ENCODE measurements around the gene MYMX.
A peak's percentile ranks its signal among the peaks of the same experiment; 100 is the strongest.

MYMX gene

DNA sequence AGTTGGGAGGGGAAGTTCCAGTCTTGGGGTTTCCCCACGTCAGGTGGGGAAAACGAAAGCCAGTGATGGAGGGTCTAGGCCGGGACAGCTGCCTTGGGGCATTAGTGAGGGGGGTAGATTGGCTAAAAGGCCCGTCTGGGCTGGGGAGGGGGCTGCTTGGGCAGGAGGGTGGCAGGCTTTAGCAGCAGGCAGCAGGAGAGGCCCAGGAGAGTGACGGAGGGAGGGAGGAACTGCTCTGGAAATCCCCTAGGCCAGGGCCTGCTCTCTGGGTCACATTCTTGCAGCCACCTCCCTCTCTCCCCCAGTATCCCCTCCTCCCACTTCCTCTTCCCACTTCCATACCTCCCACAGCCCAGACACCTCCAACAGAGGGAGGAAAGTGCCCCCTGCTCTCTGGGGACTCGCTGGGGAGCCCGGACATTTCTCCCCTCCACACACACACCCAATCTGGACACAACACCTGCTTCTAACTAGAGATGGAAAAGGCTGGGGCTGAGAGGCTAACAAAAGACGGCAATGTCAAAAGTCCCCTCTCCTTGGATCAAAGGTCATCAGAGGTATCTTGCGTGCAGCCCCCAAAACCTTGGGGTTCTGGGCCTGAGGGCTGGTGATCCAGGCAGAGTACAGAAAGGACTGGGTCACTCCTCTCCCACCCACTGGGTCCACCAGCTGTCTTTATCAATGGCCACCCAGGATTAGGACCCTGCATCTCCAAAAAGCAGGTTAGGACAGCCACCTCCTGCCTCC is 46.8 kb downstream of the MYMX start:
- peak overlapping the region; percentile 20 to 72 (median 71) for H3K27ac Mint-ChIP-seq
- TF ChIP-seq, protein P1, sequence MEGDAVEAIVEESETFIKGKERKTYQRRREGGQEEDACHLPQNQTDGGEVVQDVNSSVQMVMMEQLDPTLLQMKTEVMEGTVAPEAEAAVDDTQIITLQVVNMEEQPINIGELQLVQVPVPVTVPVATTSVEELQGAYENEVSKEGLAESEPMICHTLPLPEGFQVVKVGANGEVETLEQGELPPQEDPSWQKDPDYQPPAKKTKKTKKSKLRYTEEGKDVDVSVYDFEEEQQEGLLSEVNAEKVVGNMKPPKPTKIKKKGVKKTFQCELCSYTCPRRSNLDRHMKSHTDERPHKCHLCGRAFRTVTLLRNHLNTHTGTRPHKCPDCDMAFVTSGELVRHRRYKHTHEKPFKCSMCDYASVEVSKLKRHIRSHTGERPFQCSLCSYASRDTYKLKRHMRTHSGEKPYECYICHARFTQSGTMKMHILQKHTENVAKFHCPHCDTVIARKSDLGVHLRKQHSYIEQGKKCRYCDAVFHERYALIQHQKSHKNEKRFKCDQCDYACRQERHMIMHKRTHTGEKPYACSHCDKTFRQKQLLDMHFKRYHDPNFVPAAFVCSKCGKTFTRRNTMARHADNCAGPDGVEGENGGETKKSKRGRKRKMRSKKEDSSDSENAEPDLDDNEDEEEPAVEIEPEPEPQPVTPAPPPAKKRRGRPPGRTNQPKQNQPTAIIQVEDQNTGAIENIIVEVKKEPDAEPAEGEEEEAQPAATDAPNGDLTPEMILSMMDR (IDR thresholded peaks at IDR 0.05; ENCODE audit: unreplicated experiment in 3 of 3) = no peak
- H3K4me1 Mint-ChIP-seq = peaks cover 34% of the 10 kb centered on the region
- H3K9me3 Mint-ChIP-seq = no peaks in the 10 kb centered on the region
- peaks cover 12% of the 10 kb centered on the region for H3K27me3 Mint-ChIP-seq (ENCODE audit: low read depth)
- H3K4me3 Mint-ChIP-seq = peak overlapping the region; percentile 85 to 97 (median 92)
- H3K36me3 Mint-ChIP-seq (ENCODE audit: low read depth) = peaks cover 9% of the 10 kb centered on the region

DNA sequence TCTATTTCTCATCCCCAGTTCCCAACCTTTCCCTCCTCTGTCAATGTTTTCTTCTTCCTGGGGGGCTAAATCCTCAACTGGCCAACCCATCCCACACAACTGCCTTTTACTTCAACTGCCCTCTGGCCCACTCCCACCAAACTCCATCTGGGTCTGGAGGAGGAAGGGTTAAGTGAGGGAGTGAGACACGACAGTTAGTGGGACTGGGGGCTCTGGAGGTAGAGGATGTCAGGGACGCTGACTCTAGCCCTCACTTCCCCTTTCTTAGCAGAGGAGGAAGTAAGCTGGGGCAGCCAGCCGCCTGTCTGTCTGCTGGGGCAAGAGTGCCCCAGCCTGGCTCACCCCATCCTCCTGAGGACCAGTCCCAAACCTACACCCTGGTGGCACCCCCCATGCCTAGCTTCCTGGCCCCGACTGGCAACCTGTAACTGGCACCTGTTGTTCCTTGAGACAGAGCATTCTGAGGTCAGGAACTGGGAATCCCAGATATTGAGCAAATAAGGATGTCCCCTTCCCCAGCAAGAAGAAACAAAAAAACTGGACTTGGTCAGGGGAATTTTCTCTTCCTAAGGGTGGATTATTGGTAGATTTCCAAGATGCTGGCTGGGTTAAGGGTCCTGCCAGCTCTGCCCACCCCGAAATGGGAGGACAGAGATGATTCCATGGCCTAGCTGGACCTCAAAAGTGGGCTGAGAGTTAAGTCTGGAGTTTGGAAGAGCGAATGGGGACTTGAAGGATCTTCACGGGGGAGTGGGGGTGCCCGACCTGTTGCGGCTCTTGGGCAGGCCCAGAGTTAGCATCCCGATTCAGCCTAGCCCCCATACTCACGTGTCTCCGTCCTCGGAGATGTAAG is 47.7 kb downstream of the MYMX start:
- TF ChIP-seq, protein P1 (IDR thresholded peaks at IDR 0.05; ENCODE audit: unreplicated experiment in 3 of 3) = no peak
- H3K9me3 Mint-ChIP-seq = no peaks in the 10 kb centered on the region
- H3K27ac Mint-ChIP-seq = peak overlapping the region; percentile 20 to 80 (median 71)
- peak overlapping the region; percentile 85 to 97 (median 92) for H3K4me3 Mint-ChIP-seq
- H3K36me3 Mint-ChIP-seq (ENCODE audit: low read depth) = peaks cover 6% of the 10 kb centered on the region
- peaks cover 21% of the 10 kb centered on the region for H3K27me3 Mint-ChIP-seq (ENCODE audit: low read depth)
- peaks cover 34% of the 10 kb centered on the region for H3K4me1 Mint-ChIP-seq

DNA sequence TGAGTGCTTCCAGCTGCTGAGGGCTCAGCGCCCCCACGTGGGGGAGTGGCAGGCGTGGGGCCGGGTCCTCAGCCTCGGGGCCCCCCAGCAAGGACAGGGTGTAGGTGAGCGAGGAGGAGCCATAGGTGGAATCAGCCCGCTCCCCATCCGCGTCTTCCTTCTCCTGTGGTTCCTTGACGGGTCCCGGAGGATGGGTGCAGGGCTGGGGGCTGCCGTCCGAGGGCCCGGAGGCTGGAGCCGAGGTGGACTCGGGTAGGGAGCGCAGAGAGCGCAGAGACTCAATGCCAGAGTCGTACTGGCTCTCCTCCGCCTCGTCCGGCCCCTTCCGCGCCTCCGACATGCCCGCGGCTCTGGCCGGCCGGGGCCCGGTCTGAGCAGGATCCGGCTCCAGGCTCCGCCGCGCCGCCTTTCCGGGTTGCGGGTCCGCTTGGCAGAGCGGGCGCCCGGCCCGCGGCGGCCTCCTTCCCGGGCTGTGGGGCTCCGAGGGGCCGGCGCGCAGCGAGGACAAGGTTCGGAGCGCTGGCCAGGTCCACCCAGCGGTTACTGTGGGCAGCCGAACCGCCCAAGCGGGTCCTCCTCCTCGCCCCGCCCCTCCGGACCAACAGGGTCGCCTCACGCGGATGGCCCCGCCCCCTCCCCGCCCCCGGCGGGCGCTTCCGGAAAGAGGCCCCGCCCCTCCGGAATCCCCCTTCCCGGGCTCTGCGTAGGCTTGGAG is 48.4 kb downstream of the MYMX start, which contains the start of gene NFKBIE:
Gene NFKBIE (minus strand): TSS at position 545 of the 715 bp plus-strand sequence. CDS start 205 bp downstream, at position 340.
- H3K27ac Mint-ChIP-seq = peak within 1 kb of the TSS; percentile 53 to 80 (median 80)
- TF ChIP-seq, protein P1 (IDR thresholded peaks at IDR 0.05; ENCODE audit: unreplicated experiment in 3 of 3) = peak; percentile 8 to 28 (median 13)
- peaks cover 29% of the 10 kb centered on the region for H3K27me3 Mint-ChIP-seq (ENCODE audit: low read depth)
- H3K36me3 Mint-ChIP-seq (ENCODE audit: low read depth) = peaks cover 6% of the 10 kb centered on the region
- H3K4me1 Mint-ChIP-seq = peaks cover 34% of the 10 kb centered on the region
- peak within 1 kb of the TSS; percentile 85 to 97 (median 92) for H3K4me3 Mint-ChIP-seq
- H3K9me3 Mint-ChIP-seq = no peaks in the 10 kb centered on the region

DNA sequence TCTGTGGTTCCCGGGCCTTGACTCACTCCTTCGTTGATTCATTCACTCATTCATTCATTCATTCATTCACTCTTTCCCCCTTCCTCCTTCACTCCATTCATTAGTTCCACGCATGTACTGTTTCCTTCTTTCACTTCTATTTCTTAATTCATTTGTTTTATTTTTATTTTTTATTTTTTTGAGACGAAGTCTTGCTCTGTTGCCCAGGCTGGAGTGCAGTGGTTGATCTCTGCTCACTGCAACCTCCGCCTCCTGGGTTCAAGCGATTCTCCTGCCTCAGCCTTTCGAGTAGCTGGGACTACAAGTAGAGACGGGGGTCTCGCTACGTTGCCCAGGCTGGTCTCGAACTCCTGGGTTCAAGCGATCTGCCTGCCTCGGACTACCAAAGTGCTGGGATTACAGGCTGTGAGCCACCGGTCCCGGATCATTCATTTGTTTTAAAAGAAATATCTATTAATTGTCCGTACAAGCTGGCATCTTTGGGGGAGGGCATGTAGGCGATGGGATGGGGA is 49.1 kb downstream of the MYMX start:
- no peaks in the 10 kb centered on the region for H3K9me3 Mint-ChIP-seq
- peaks cover 29% of the 10 kb centered on the region for H3K27me3 Mint-ChIP-seq (ENCODE audit: low read depth)
- peaks cover 5% of the 10 kb centered on the region for H3K36me3 Mint-ChIP-seq (ENCODE audit: low read depth)
- peaks cover 34% of the 10 kb centered on the region for H3K4me1 Mint-ChIP-seq
- TF ChIP-seq, protein P1 (IDR thresholded peaks at IDR 0.05; ENCODE audit: unreplicated experiment in 3 of 3) = no peak
- peak overlapping the region in 2 of 3 experiments; percentile 53 to 80 for H3K27ac Mint-ChIP-seq
- H3K4me3 Mint-ChIP-seq = peak overlapping the region; percentile 85 to 97 (median 85)

DNA sequence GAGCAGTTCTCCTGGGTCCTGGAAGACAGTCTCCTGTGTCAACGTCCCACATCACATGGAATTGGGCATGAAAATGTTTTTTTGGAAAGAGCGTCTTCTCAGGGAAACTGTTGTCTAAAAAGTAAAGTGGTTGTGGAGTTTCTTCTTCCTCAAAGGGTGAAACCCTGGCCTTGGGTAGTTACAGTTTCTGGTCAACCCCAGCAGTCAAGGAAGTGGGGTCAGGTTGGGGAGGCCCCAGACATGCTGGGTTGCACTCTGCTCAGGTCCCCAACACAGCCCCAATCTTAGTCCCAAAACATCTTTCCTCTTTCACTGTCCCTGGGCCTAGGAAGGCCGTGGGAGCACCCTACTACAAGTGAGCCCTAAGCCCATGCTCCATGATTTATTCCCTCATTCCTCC is 49.6 kb downstream of the MYMX start:
- H3K4me3 Mint-ChIP-seq = peak overlapping the region; percentile 77 to 97 (median 85)
- H3K9me3 Mint-ChIP-seq = no peaks in the 10 kb centered on the region
- TF ChIP-seq, protein P1 (IDR thresholded peaks at IDR 0.05; ENCODE audit: unreplicated experiment in 3 of 3) = no peak
- H3K36me3 Mint-ChIP-seq (ENCODE audit: low read depth) = no peaks in the 10 kb centered on the region
- peaks cover 34% of the 10 kb centered on the region for H3K27me3 Mint-ChIP-seq (ENCODE audit: low read depth)
- peaks cover 34% of the 10 kb centered on the region for H3K4me1 Mint-ChIP-seq
- peak overlapping the region in 1 of 3 experiments; percentile 30 for H3K27ac Mint-ChIP-seq

Data from nephron (organoid).